Mesenchymal stem cell (in vitro differentiated cells and primary cell): ENCODE data around the gene LATS2.
A peak's percentile ranks its signal among the peaks of the same experiment; 100 is the strongest.

Source experiments
- DNase-seq: peaks from one replicate; pipeline ENCODE4 v3.0.0-alpha.2; 2013
- H2AFZ ChIP-seq: one replicate; pipeline ENCODE4 v1.6.1; 2013; ENCODE audit warnings: low read depth, mild to moderate bottlenecking, control low read depth, inconsistent platforms, low read length, moderate library complexity
- H2AK5ac ChIP-seq: 2 replicates; pipeline ENCODE4 v1.6.1; 2013; ENCODE audit warnings: low read length, moderate library complexity, mild to moderate bottlenecking, inconsistent platforms; ENCODE audit not compliant: severe bottlenecking
- H2BK120ac ChIP-seq: one replicate; pipeline ENCODE4 v1.6.1; 2013; ENCODE audit warnings: low read depth, mild to moderate bottlenecking, inconsistent platforms, low read length, moderate library complexity
- H2BK12ac ChIP-seq, 2 experiments: one replicate each; pipeline ENCODE4 v1.6.1; 2013; ENCODE audit warnings: inconsistent platforms in 2 of 2, low read length in 2 of 2, mild to moderate bottlenecking in 2 of 2, moderate library complexity in 2 of 2, control low read depth in 1 of 2
- H2BK15ac ChIP-seq: one replicate; pipeline ENCODE4 v1.6.1; 2013; ENCODE audit warnings: mild to moderate bottlenecking, low read depth, inconsistent platforms; ENCODE audit not compliant: poor library complexity, severe bottlenecking
- H2BK5ac ChIP-seq: 2 replicates; pipeline ENCODE4 v1.6.1; 2013; ENCODE audit warnings: low read depth, mild to moderate bottlenecking, low read length, control low read depth, inconsistent platforms; ENCODE audit not compliant: poor library complexity, severe bottlenecking
- H3K14ac ChIP-seq, 2 experiments: one replicate each; pipeline ENCODE4 v1.6.1; 2013; ENCODE audit warnings: inconsistent platforms in 2 of 2, low read length in 2 of 2, control low read depth in 1 of 2, mild to moderate bottlenecking in 1 of 2, moderate library complexity in 1 of 2
- H3K18ac ChIP-seq, 2 experiments: one replicate each; pipeline ENCODE4 v1.6.1; 2013; ENCODE audit warnings: inconsistent platforms in 2 of 2, low read length in 2 of 2, control low read depth in 1 of 2, low read depth in 1 of 2, mild to moderate bottlenecking in 1 of 2
- H3K23ac ChIP-seq, 2 experiments: one replicate each; pipeline ENCODE4 v1.6.1; 2013; ENCODE audit warnings: inconsistent platforms in 2 of 2, low read length in 2 of 2, mild to moderate bottlenecking in 2 of 2, moderate library complexity in 2 of 2, control low read depth in 1 of 2
- H3K27ac ChIP-seq: 2 replicates; pipeline ENCODE4 v1.5.1; 2013; ENCODE audit warnings: mild to moderate bottlenecking, moderate library complexity, low read length, control low read depth, inconsistent platforms; ENCODE audit not compliant: poor library complexity, severe bottlenecking
- H3K27me3 ChIP-seq, 2 experiments: 2 replicates each; pipeline versions ENCODE4 v1.6.1 to v1.7.0; 2013; ENCODE audit warnings: low read length in 2 of 2, mild to moderate bottlenecking in 2 of 2, moderate library complexity in 2 of 2, control low read depth in 1 of 2, inconsistent platforms in 1 of 2; ENCODE audit not compliant: control insufficient read depth in 1 of 2, insufficient read depth in 1 of 2
- H3K36me3 ChIP-seq, 2 experiments: 2 replicates each; pipeline versions ENCODE4 v1.6.1 to v1.7.0; 2013; ENCODE audit warnings: low read length in 2 of 2, control low read depth in 1 of 2, inconsistent platforms in 1 of 2, low read depth in 1 of 2, mild to moderate bottlenecking in 1 of 2; ENCODE audit not compliant: insufficient read depth in 2 of 2, control insufficient read depth in 1 of 2
- H3K4ac ChIP-seq, 2 experiments: one replicate each; pipeline ENCODE4 v1.6.1; 2013; ENCODE audit warnings: inconsistent platforms in 2 of 2, low read length in 2 of 2, mild to moderate bottlenecking in 2 of 2, moderate library complexity in 2 of 2, control low read depth in 1 of 2, low read depth in 1 of 2
- H3K4me1 ChIP-seq: 2 replicates; pipeline ENCODE4 v1.6.1; 2013; ENCODE audit warnings: low read depth, low read length, control low read depth; ENCODE audit not compliant: control insufficient read depth, insufficient read depth
- H3K4me2 ChIP-seq: 2 replicates; pipeline ENCODE4 v1.6.1; 2013; ENCODE audit warnings: low read length, mild to moderate bottlenecking, inconsistent platforms; ENCODE audit not compliant: poor library complexity, severe bottlenecking
- H3K4me3 ChIP-seq, 2 experiments: 2 replicates each; pipeline versions ENCODE4 v1.5.1 to v1.7.0; 2013; ENCODE audit warnings: low read length in 2 of 2, mild to moderate bottlenecking in 2 of 2, control low read depth in 1 of 2, low read depth in 1 of 2; ENCODE audit not compliant: insufficient read depth in 1 of 2
- H3K79me1 ChIP-seq: replicated peaks from 2 replicates; pipeline ENCODE4 v1.6.1; 2013; ENCODE audit warnings: mild to moderate bottlenecking, control low read depth, low read length, inconsistent platforms; ENCODE audit not compliant: poor library complexity, severe bottlenecking
- H3K9ac ChIP-seq: 2 replicates; pipeline ENCODE4 v1.7.0; 2013; ENCODE audit warnings: mild to moderate bottlenecking, low read length, moderate library complexity
- H3K9me3 ChIP-seq: 2 replicates; pipeline ENCODE4 v1.7.0; 2013; ENCODE audit warnings: mild to moderate bottlenecking, low read length; ENCODE audit not compliant: control insufficient read depth
- H4K8ac ChIP-seq: one replicate; pipeline ENCODE4 v1.6.1; 2013; ENCODE audit warnings: inconsistent platforms, mild to moderate bottlenecking, low read length, moderate library complexity
- H4K91ac ChIP-seq: one replicate; pipeline ENCODE4 v1.6.1; 2013; ENCODE audit warnings: mild to moderate bottlenecking, low read length, inconsistent platforms
- WGBS: methylation state at CpG from one replicate; pipeline ENCODE4 v1.1.7; 2013; ENCODE audit warnings: mixed read lengths; 5-methylcytosine and 5-hydroxymethylcytosine counted together

Gene LATS2

DNA sequence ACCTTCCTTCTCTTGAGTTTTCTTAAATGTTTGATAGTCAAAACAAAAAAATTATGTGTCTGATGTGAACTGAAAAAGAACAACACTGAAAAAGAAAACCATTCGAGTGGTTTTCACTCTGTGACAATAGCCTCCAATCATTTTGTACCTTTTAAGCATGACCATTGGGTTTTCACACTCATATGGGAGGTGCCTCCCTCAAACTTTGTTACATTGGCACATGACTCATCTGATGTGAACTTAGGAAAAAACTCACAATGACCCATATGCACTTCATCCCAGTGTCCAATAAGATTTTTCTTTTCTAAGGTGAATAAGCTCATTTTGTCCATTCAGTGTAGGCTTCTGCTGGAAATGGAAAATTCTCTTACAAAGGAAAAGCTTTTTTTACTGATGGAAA is 92.2 kb downstream of the LATS2 start:
- Histone ChIP-seq H2BK5ac (no peak overlapping the region), H3K4me3 (no peak overlapping the region), H2BK12ac (no peak overlapping the region), H2AFZ (no peak overlapping the region), H4K8ac (no peak overlapping the region), H3K36me3 (peaks cover 9 to 19% of the 10 kb centered on the region in 2 experiments), H3K9me3 (no peaks in the 10 kb centered on the region), H3K4me2 (no peak overlapping the region), H3K27ac (no peak overlapping the region), H3K9ac (no peak overlapping the region), H3K27me3 (no peaks in the 10 kb centered on the region), H3K4ac (no peak overlapping the region), H3K79me1 (peaks cover 7% of the 10 kb centered on the region), H3K23ac (no peak overlapping the region), H3K4me1 (peaks cover 9% of the 10 kb centered on the region), H4K91ac (no peak overlapping the region), H2BK120ac (no peak overlapping the region), H3K14ac (no peak overlapping the region), H2BK15ac (no peak overlapping the region), H2AK5ac (no peak overlapping the region), H3K18ac (no peak overlapping the region)
- WGBS: 88% methylated on average over 1 of the region's 1 CpG
- DNase-seq: peak; percentile 34

DNA sequence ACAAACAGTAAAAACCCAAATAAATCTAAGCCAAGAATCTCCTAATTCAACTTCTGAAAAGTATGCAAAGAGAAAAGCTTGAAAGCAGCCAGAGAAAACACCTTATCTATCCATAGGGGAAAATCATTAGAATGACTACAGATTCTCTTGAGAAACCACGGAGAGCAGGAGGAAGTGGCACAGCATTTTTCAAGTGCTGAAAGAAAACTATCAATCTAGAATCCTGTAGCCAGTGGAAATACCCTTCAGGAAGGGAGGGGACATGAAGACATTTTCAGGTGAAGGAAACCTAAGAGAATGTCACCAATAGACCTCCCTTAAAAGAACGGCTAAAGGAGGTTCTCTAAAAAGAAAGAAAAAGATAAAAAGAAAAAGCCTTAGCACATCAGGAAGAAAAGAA is 92.6 kb downstream of the LATS2 start:
- 14% methylated on average over 1 of the region's 2 CpGs for WGBS
- peaks cover 9 to 15% of the 10 kb centered on the region in 2 experiments for H3K36me3 ChIP-seq
- H3K9me3 ChIP-seq: no peaks in the 10 kb centered on the region
- H2AK5ac ChIP-seq: no peak overlapping the region
- no peak overlapping the region for H3K27ac ChIP-seq
- no peak overlapping the region for H2BK5ac ChIP-seq
- no peak overlapping the region for H3K4ac ChIP-seq
- DNase-seq: no peak
- H4K91ac ChIP-seq: no peak overlapping the region
- H3K79me1 ChIP-seq: peaks cover 7% of the 10 kb centered on the region
- no peak overlapping the region for H3K23ac ChIP-seq
- no peak overlapping the region for H2AFZ ChIP-seq
- no peak overlapping the region for H2BK12ac ChIP-seq
- H3K4me3 ChIP-seq: no peak overlapping the region
- H3K9ac ChIP-seq: no peak overlapping the region
- H3K27me3 ChIP-seq: no peaks in the 10 kb centered on the region
- H3K18ac ChIP-seq: no peak overlapping the region
- H3K14ac ChIP-seq: no peak overlapping the region
- no peak overlapping the region for H2BK120ac ChIP-seq
- no peak overlapping the region for H3K4me2 ChIP-seq
- H3K4me1 ChIP-seq: peaks cover 10% of the 10 kb centered on the region
- H2BK15ac ChIP-seq: no peak overlapping the region
- H4K8ac ChIP-seq: no peak overlapping the region

GRCh38 chr13:20967340-20967739 is 94.0 kb downstream of the LATS2 start:
- H2BK15ac ChIP-seq: no peak overlapping the region
- H3K4me1 ChIP-seq: peaks cover 10% of the 10 kb centered on the region
- H3K79me1 ChIP-seq: peaks cover 3% of the 10 kb centered on the region
- WGBS: 88% methylated on average over 5 of the region's 5 CpGs
- H4K8ac ChIP-seq: no peak overlapping the region
- no peak overlapping the region for H3K18ac ChIP-seq
- no peak overlapping the region for H2BK5ac ChIP-seq
- H2BK120ac ChIP-seq: no peak overlapping the region
- no peak overlapping the region for H3K9ac ChIP-seq
- H3K4me2 ChIP-seq: no peak overlapping the region
- no peak overlapping the region for H2AFZ ChIP-seq
- no peak overlapping the region for H3K14ac ChIP-seq
- H4K91ac ChIP-seq: no peak overlapping the region
- H3K36me3 ChIP-seq: peaks cover 1 to 4% of the 10 kb centered on the region in 2 experiments
- no peak for DNase-seq
- no peak overlapping the region for H3K23ac ChIP-seq
- H2AK5ac ChIP-seq: no peak overlapping the region
- H3K27ac ChIP-seq: no peak overlapping the region
- H3K27me3 ChIP-seq: no peaks in the 10 kb centered on the region
- no peak overlapping the region for H3K4me3 ChIP-seq
- H2BK12ac ChIP-seq: no peak overlapping the region
- H3K4ac ChIP-seq: no peak overlapping the region
- H3K9me3 ChIP-seq: no peaks in the 10 kb centered on the region

DNA sequence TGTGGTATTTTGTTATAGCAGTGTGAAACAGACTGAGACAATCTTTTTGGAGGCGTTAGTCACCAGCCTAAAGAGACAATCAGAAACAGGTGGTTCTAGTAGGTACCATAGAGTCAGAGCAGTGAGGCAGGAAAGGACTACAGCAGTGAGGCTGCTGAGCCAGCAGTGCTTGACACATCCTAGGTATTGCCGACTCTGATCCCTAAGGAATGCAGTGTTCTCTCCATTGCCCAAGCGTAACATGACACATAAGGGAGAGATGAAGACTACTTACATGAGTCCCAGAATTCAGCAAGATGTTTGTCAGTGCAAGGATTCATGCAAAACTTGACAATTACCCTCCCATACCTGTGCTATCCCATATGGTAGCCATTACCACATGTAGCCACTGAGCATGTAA is 96.5 kb downstream of the LATS2 start:
- Histone ChIP-seq H2AFZ (no peak overlapping the region), H3K36me3 (no peaks in the 10 kb centered on the region), H3K4me3 (no peak overlapping the region), H3K9ac (no peak overlapping the region), H3K14ac (no peak overlapping the region), H3K23ac (no peak overlapping the region), H2AK5ac (no peak overlapping the region), H2BK120ac (no peak overlapping the region), H3K4ac (no peak overlapping the region), H2BK15ac (no peak overlapping the region), H3K18ac (no peak overlapping the region), H3K79me1 (no peaks in the 10 kb centered on the region), H3K4me2 (no peak overlapping the region), H3K9me3 (no peaks in the 10 kb centered on the region), H2BK12ac (no peak overlapping the region), H3K4me1 (peaks cover 10% of the 10 kb centered on the region), H2BK5ac (no peak overlapping the region), H3K27me3 (peaks cover 0 to 6% of the 10 kb centered on the region in 2 experiments), H4K8ac (no peak overlapping the region), H3K27ac (no peak overlapping the region), H4K91ac (no peak overlapping the region)
- WGBS: 78% methylated on average over 3 of the region's 3 CpGs
- DNase-seq: peak; percentile 18
